NB4 (cell line): ENCODE data around the gene CEP68.
A peak's percentile ranks its signal among the peaks of the same experiment; 100 is the strongest.

Experiments used
- CTCF ChIP-seq: IDR thresholded peaks from one replicate; pipeline ENCODE4 v1.5.1; 2012; ENCODE audit warnings: low read depth, low read length
- MAX ChIP-seq: IDR thresholded peaks from 2 replicates; pipeline ENCODE4 v1.6.1; 2011; ENCODE audit warnings: low read depth, low read length
- MYC ChIP-seq: IDR thresholded peaks from 2 replicates; pipeline ENCODE4 v1.6.1; 2011; ENCODE audit warnings: low read depth, low read length
- POLR2A ChIP-seq: IDR thresholded peaks from 2 replicates; pipeline ENCODE4 v1.6.1; 2011; ENCODE audit warnings: mild to moderate bottlenecking; ENCODE audit not compliant: insufficient read length; ENCODE audit errors: extremely low read depth

GRCh38 chr2:65053199-65053598, 3.0 kb upstream of the CEP68 start:
- no peak for TF ChIP-seq CTCF
- no peak for TF ChIP-seq POLR2A
- peak; percentile 80 for TF ChIP-seq MAX
- peak; percentile 56; the same call in 1 of the 2 replicates for TF ChIP-seq MYC
